Measurements from ENCODE around the gene NTN4. TPM values are rescaled to one million over a fixed set of nuclear protein-coding genes. Genes with fewer than 3 reads are reported as not detected.

NTN4 gene
- total RNA-seq, 1 donor from 2014 or later = 336 TPM

- Mint-ChIP-seq H3K36me3 (ENCODE audit: low read depth) (peaks cover 2% of the 10 kb centered on the region), H3K4me3 (ENCODE audit: unreplicated experiment) (no peak overlapping the region), H3K4me1 (ENCODE audit: low read depth) (peaks cover 62% of the 10 kb centered on the region), H3K27me3 (ENCODE audit: low read depth) (no peaks in the 10 kb centered on the region), H3K27ac (ENCODE audit: unreplicated experiment) (peak overlapping the region; percentile 98), H3K9me3 (ENCODE audit: low read depth) (peaks cover 10% of the 10 kb centered on the region)
- no peak for TF ChIP-seq CTCF (IDR thresholded peaks at IDR 0.05)
- no peak for DNase-seq (ENCODE audit: low spot score)
Measured at GRCh38 chr12:95805864-95806671, 15.5 kb upstream of the NTN4 start.

- Mint-ChIP-seq H3K4me3 (ENCODE audit: unreplicated experiment) (no peak overlapping the region), H3K27me3 (ENCODE audit: low read depth) (no peaks in the 10 kb centered on the region), H3K4me1 (ENCODE audit: low read depth) (peaks cover 55% of the 10 kb centered on the region), H3K27ac (ENCODE audit: unreplicated experiment) (peak overlapping the region; percentile 66), H3K36me3 (ENCODE audit: low read depth) (peaks cover 2% of the 10 kb centered on the region), H3K9me3 (ENCODE audit: low read depth) (peaks cover 8% of the 10 kb centered on the region)
- no peak for DNase-seq (ENCODE audit: low spot score)
- TF ChIP-seq CTCF (IDR thresholded peaks at IDR 0.05) = no peak
Measured at GRCh38 chr12:95804291-95804690, 13.7 kb upstream of the NTN4 start.

GRCh38 chr12:95803817-95804216 lies 13.3 kb upstream of the NTN4 start:
- Mint-ChIP-seq H3K4me1 (ENCODE audit: low read depth) (peaks cover 52% of the 10 kb centered on the region), H3K36me3 (ENCODE audit: low read depth) (peaks cover 2% of the 10 kb centered on the region), H3K9me3 (ENCODE audit: low read depth) (peaks cover 5% of the 10 kb centered on the region), H3K4me3 (ENCODE audit: unreplicated experiment) (no peak overlapping the region), H3K27ac (ENCODE audit: unreplicated experiment) (peak overlapping the region; percentile 70), H3K27me3 (ENCODE audit: low read depth) (no peaks in the 10 kb centered on the region)
- no peak for TF ChIP-seq CTCF (IDR thresholded peaks at IDR 0.05)
- DNase-seq (ENCODE audit: low spot score) = no peak

- H3K4me3 Mint-ChIP-seq (ENCODE audit: unreplicated experiment) = no peak overlapping the region
- peaks cover 46% of the 10 kb centered on the region for H3K4me1 Mint-ChIP-seq (ENCODE audit: low read depth)
- no peaks in the 10 kb centered on the region for H3K27me3 Mint-ChIP-seq (ENCODE audit: low read depth)
- no peak for TF ChIP-seq CTCF (IDR thresholded peaks at IDR 0.05)
- H3K36me3 Mint-ChIP-seq (ENCODE audit: low read depth) = peaks cover 2% of the 10 kb centered on the region
- H3K27ac Mint-ChIP-seq (ENCODE audit: unreplicated experiment) = peak overlapping the region; percentile 82
- no peak for DNase-seq (ENCODE audit: low spot score)
- peaks cover 5% of the 10 kb centered on the region for H3K9me3 Mint-ChIP-seq (ENCODE audit: low read depth)
Measured at GRCh38 chr12:95802482-95803270, 12.1 kb upstream of the NTN4 start.

- Mint-ChIP-seq H3K4me3 (ENCODE audit: unreplicated experiment) (no peak overlapping the region), H3K27ac (ENCODE audit: unreplicated experiment) (peak overlapping the region; percentile 53), H3K36me3 (ENCODE audit: low read depth) (peaks cover 1% of the 10 kb centered on the region), H3K4me1 (ENCODE audit: low read depth) (peaks cover 27% of the 10 kb centered on the region), H3K27me3 (ENCODE audit: low read depth) (no peaks in the 10 kb centered on the region), H3K9me3 (ENCODE audit: low read depth) (peaks cover 5% of the 10 kb centered on the region)
- DNase-seq (ENCODE audit: low spot score) = no peak
- no peak for TF ChIP-seq CTCF (IDR thresholded peaks at IDR 0.05)
Measured at GRCh38 chr12:95796982-95797289, 6.4 kb upstream of the NTN4 start.
